Testis (tissue), 3 donors: ENCODE data around the gene POMT2. TPM values are rescaled to one million over a fixed set of nuclear protein-coding genes. Genes with fewer than 3 reads are reported as not detected.

Experiments
- DNase-seq: peaks from one replicate; pipeline ENCODE4 v3.0.0-alpha.2; 2019
- H3K27ac ChIP-seq, 2 donors: fragments of 200-600 bp; sonication (generic); one replicate each; pipeline ENCODE4 v1.5.1; 2019
- H3K27me3 ChIP-seq: fragments of 200-600 bp; sonication (generic); one replicate; pipeline ENCODE4 v1.5.1; 2019
- H3K36me3 ChIP-seq: fragments of 200-600 bp; sonication (generic); one replicate; pipeline ENCODE4 v1.5.1; 2017; ENCODE audit warnings: low read depth; ENCODE audit errors: missing control alignments
- H3K4me1 ChIP-seq: fragments of 200-600 bp; sonication (generic); one replicate; pipeline ENCODE4 v1.5.1; 2019
- H3K4me3 ChIP-seq, 2 donors: fragments of 200-600 bp; sonication (generic); one replicate each; pipeline ENCODE4 v1.5.1; 2017 to 2019
- H3K9me3 ChIP-seq: fragments of 200-600 bp; sonication (generic); one replicate; pipeline ENCODE4 v1.5.1; 2017
- POLR2A ChIP-seq: fragments of 450-650 bp; IDR thresholded peaks from one replicate; pipeline ENCODE4 v1.6.1; 2017; ENCODE audit warnings: antibody characterized with exemption, mild to moderate bottlenecking, moderate library complexity
- WGBS, 2 donors: methylation state at CpG; one replicate each; pipeline ENCODE4 v1.1.5; 2018; 5-methylcytosine and 5-hydroxymethylcytosine counted together
- intact Hi-C: fragments of 100-400 bp; cut with DNase I; formaldehyde crosslinking; loops from one replicate; pipeline ENCODE4 v1.15.1; 2023; ENCODE audit warnings: low total_unique reads
- polyA plus RNA-seq: library from polyadenylated mRNA; stranded (reverse); fragments of 350-450 nt; fragmentation: Illumina TruSeq; extraction: RNeasy Lipid Tissue Mini Kit (QIAGEN cat#74804); gene quantifications from one replicate; pipeline ENCODE4 v1.2.3, GENCODE V29; 2014; ENCODE audit warnings: low read depth, low replicate concordance; ENCODE audit not compliant: insufficient read depth
- total RNA-seq, 2 donors: library from RNA; depleted of rRNA; stranded (reverse); fragments of >200 nt; gene quantifications; one replicate each; pipeline ENCODE4 v1.2.3, GENCODE V29; 2016
- TF ChIP-seq, protein P1 (sequence below), 3 experiments: fragments of 450-650 bp in 2 of 3; fragments of 200-600 bp in 1 of 3; sonication (generic) in 1 of 3; IDR thresholded peaks; one replicate each; pipeline ENCODE4 v1.5.1; 2016 to 2019; ENCODE audit warnings: antibody characterized with exemption in 3 of 3, mild to moderate bottlenecking in 2 of 3, moderate library complexity in 1 of 3

The POMT2 gene
- total and polyA plus RNA-seq, 3 donors from 2014 or later = 108 to 162 (median 127) TPM

DNA sequence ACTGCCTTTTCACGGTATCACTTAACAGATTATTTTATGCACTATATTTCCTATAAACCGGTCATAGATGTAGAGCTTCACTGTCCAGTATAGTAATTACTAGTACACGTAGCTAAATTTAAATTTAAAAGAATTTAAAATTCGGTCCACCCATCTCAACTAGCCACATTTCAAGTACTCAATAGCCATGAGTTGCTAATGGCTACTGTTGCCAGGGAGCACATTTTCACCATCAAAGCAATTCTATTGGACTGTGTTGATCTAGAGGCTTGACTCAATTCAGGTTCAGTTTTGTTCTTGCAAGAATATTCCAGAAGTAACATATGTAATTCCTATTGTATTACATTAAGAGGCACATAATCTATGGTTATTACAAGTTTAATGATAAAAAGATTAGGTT is 36.2 kb upstream of the POMT2 start:
- Histone ChIP-seq H3K27ac (peak overlapping the region; percentile 52 to 57), H3K36me3 (no peaks in the 10 kb centered on the region), H3K4me3 (no peak overlapping the region), H3K27me3 (no peaks in the 10 kb centered on the region), H3K4me1 (peaks cover 8% of the 10 kb centered on the region), H3K9me3 (no peaks in the 10 kb centered on the region)
- TF ChIP-seq, protein P1, sequence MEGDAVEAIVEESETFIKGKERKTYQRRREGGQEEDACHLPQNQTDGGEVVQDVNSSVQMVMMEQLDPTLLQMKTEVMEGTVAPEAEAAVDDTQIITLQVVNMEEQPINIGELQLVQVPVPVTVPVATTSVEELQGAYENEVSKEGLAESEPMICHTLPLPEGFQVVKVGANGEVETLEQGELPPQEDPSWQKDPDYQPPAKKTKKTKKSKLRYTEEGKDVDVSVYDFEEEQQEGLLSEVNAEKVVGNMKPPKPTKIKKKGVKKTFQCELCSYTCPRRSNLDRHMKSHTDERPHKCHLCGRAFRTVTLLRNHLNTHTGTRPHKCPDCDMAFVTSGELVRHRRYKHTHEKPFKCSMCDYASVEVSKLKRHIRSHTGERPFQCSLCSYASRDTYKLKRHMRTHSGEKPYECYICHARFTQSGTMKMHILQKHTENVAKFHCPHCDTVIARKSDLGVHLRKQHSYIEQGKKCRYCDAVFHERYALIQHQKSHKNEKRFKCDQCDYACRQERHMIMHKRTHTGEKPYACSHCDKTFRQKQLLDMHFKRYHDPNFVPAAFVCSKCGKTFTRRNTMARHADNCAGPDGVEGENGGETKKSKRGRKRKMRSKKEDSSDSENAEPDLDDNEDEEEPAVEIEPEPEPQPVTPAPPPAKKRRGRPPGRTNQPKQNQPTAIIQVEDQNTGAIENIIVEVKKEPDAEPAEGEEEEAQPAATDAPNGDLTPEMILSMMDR (IDR thresholded peaks at IDR 0.05) = no peak
- TF ChIP-seq POLR2A = no peak
- 69 to 82% methylated on average over 4 of the region's 4 CpGs for WGBS, 2 donors
- DNase-seq = no peak
- intact Hi-C loops = no loop called here

DNA sequence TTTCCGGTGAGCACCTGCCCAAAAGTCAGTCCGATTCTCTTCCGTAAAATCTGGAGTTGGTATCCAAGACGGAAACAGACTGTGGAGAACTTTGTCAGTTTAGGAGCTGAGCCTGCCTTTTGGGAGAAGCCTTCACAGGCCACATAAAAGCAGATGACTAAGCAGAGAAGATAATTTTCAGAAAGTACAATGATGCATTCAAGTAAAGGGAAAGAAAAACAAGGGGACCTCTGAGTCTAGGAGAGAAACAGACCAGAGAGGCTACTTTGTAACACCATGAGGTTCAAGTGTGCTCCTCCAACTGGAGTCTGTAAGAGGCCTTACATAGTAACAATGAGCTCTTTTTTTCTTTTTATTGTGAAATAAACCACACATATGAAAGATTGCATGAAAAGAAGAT is 35.1 kb upstream of the POMT2 start:
- WGBS, 2 donors = 74 to 87% methylated on average over 4 of the region's 4 CpGs

DNA sequence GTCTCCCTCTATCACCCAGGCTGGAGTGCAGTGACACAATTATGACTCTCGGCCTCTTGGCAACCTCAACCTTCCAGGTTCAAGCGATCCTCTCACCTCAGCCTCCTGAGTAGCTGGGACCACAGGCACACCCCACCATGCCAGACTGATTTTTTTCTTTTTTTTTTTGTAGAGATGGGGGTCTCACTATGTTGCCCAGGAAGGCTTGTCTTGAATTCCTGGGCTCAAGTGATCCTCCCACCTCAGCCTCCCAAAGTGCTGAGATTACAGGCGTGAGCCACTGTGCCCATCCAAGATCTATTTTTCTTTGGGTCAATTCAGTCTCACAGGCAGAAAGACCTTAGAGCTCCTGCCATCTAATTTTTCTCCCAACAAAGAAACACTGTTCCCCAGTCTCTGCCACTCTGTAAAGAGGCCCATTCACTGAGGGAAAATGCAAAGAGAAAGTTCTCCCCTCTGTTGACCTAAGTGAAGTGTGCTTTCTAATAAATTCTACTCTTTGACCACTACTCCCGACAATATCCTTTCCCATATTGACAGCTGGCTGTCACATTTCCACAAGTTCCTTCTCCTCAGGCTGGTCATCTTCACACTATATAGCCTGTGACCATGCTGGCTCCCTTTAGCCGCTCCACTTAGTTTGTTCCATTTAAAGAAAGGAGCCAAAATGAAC is 32.9 kb upstream of the POMT2 start:
- DNase-seq = no peak
- H3K27ac ChIP-seq = peak overlapping the region; percentile 65 to 68
- intact Hi-C loops = no loop called here
- H3K27me3 ChIP-seq = no peaks in the 10 kb centered on the region
- 83 to 86% methylated on average over 5 of the region's 5 CpGs for WGBS, 2 donors
- H3K4me3 ChIP-seq = no peak overlapping the region
- H3K9me3 ChIP-seq = no peaks in the 10 kb centered on the region
- H3K36me3 ChIP-seq = no peaks in the 10 kb centered on the region
- no peak for TF ChIP-seq POLR2A
- TF ChIP-seq, protein P1 (IDR thresholded peaks at IDR 0.05) = no peak
- peaks cover 8% of the 10 kb centered on the region for H3K4me1 ChIP-seq

More for the DNA sequence above, 35.1 kb upstream of the POMT2 start:
- Histone ChIP-seq H3K4me1 (peaks cover 8% of the 10 kb centered on the region), H3K27me3 (no peaks in the 10 kb centered on the region), H3K27ac (peak overlapping the region; percentile 68 to 76), H3K4me3 (no peak overlapping the region), H3K9me3 (no peaks in the 10 kb centered on the region), H3K36me3 (no peaks in the 10 kb centered on the region)
- intact Hi-C loops = no loop called here
- peak; percentile 57 for DNase-seq
- TF ChIP-seq POLR2A = no peak
- TF ChIP-seq, protein P1 (IDR thresholded peaks at IDR 0.05) = no peak

DNA sequence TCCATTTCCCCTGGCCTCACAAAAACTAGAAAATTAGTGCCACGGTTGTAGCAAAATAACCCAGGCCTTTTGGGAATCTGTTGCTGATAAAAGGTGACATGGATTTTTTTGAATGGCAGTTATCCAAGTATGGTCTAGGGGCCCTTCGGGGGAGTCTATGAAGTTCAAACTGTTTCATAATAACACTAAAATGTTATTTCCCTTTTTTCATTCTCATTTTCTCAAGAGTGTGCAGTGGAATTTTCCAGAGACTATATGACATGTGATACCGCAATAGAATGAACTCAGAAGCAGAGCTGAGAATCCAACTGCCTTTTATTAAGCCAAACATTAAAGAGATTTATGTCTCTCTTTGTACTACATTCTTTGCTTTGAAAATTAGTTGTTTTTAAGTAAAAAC is 27.1 kb upstream of the POMT2 start:
- H3K27ac ChIP-seq = no peak overlapping the region
- H3K9me3 ChIP-seq = no peaks in the 10 kb centered on the region
- H3K36me3 ChIP-seq = no peaks in the 10 kb centered on the region
- no peak for TF ChIP-seq POLR2A
- TF ChIP-seq, protein P1 (IDR thresholded peaks at IDR 0.05) = no peak
- intact Hi-C loops = no loop called here
- H3K4me3 ChIP-seq = no peak overlapping the region
- H3K4me1 ChIP-seq = no peaks in the 10 kb centered on the region
- whole genome bisulfite sequencing, 2 donors = 68 to 71% methylated on average over 3 of the region's 3 CpGs
- H3K27me3 ChIP-seq = no peaks in the 10 kb centered on the region
- DNase-seq = no peak

DNA sequence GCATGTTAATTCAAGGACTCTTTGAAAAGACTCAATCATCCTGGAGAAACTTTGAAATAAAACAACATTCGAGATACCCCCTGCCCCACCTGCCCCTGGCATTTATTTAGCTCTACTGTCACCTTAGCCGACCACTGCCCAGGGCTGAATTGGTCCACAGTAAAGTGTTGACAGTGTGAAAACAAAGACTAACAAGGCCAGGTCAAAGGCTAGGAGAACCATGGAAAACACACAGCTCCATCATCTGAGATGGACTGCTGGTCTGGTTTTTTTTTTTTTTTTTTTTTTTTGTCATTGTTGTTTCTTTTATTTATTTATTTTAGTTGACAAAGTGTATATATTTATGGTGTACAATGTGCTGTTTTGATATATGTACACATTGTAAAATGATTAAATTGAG is 25.8 kb upstream of the POMT2 start:
- TF ChIP-seq, protein P1 (IDR thresholded peaks at IDR 0.05) = no peak
- TF ChIP-seq POLR2A = no peak
- intact Hi-C loops = no loop called here
- no peak for DNase-seq
- 88 to 92% methylated on average over 2 of the region's 2 CpGs for WGBS, 2 donors
- no peak overlapping the region for H3K4me3 ChIP-seq
- no peak overlapping the region for H3K27ac ChIP-seq
- H3K9me3 ChIP-seq = no peaks in the 10 kb centered on the region
- H3K36me3 ChIP-seq = no peaks in the 10 kb centered on the region
- no peaks in the 10 kb centered on the region for H3K4me1 ChIP-seq
- no peaks in the 10 kb centered on the region for H3K27me3 ChIP-seq
